ENCODE measurements around the gene RALGAPA2. TPM values are rescaled to one million over a fixed set of nuclear protein-coding genes. Genes with fewer than 3 reads are reported as not detected.

The RALGAPA2 gene
- total RNA-seq, 1 donor from 2014 or later = 30.3 TPM

DNA sequence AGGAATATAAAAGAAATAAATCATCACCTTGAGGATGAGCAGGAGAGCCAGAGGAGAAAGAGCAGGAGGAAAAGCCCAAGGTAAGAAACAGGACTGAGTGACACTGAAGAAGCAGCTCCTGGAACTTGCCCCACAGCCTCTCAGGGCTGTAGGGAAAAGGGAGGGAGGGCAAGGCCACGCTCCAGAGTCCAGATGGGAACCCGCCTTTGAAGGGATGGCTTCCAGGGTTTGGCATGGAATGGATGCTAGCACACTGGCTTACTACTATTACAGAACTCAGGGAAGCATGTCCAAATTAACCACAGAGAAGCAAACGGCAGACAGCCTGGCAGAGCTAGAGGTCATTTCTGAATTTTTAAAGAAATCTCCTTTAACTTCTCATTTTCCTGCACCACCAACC is 26.8 kb downstream of the RALGAPA2 start:
- Mint-ChIP-seq H3K9me3 (ENCODE audit: unreplicated experiment) (no peaks in the 10 kb centered on the region), H3K4me3 (ENCODE audit: unreplicated experiment) (no peak overlapping the region), H3K27ac (ENCODE audit: unreplicated experiment) (no peak overlapping the region), H3K27me3 (ENCODE audit: unreplicated experiment) (no peaks in the 10 kb centered on the region), H3K36me3 (ENCODE audit: low read depth, unreplicated experiment) (no peaks in the 10 kb centered on the region), H3K4me1 (ENCODE audit: unreplicated experiment) (peaks cover 12% of the 10 kb centered on the region)
- no peak for DNase-seq (ENCODE audit: low spot score)
- TF ChIP-seq, protein P1, sequence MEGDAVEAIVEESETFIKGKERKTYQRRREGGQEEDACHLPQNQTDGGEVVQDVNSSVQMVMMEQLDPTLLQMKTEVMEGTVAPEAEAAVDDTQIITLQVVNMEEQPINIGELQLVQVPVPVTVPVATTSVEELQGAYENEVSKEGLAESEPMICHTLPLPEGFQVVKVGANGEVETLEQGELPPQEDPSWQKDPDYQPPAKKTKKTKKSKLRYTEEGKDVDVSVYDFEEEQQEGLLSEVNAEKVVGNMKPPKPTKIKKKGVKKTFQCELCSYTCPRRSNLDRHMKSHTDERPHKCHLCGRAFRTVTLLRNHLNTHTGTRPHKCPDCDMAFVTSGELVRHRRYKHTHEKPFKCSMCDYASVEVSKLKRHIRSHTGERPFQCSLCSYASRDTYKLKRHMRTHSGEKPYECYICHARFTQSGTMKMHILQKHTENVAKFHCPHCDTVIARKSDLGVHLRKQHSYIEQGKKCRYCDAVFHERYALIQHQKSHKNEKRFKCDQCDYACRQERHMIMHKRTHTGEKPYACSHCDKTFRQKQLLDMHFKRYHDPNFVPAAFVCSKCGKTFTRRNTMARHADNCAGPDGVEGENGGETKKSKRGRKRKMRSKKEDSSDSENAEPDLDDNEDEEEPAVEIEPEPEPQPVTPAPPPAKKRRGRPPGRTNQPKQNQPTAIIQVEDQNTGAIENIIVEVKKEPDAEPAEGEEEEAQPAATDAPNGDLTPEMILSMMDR (IDR thresholded peaks at IDR 0.05; ENCODE audit: unreplicated experiment) = no peak

- Mint-ChIP-seq H3K4me3 (ENCODE audit: unreplicated experiment) (no peak overlapping the region), H3K4me1 (ENCODE audit: unreplicated experiment) (peaks cover 12% of the 10 kb centered on the region), H3K27ac (ENCODE audit: unreplicated experiment) (no peak overlapping the region), H3K9me3 (ENCODE audit: unreplicated experiment) (no peaks in the 10 kb centered on the region), H3K36me3 (ENCODE audit: low read depth, unreplicated experiment) (peaks cover 7% of the 10 kb centered on the region), H3K27me3 (ENCODE audit: unreplicated experiment) (no peaks in the 10 kb centered on the region)
- TF ChIP-seq, protein P1 (IDR thresholded peaks at IDR 0.05; ENCODE audit: unreplicated experiment) = no peak
- no peak for DNase-seq (ENCODE audit: low spot score)
These were observed 28.7 kb downstream of the RALGAPA2 start for GRCh38 chr20:20683481-20684321.

DNA sequence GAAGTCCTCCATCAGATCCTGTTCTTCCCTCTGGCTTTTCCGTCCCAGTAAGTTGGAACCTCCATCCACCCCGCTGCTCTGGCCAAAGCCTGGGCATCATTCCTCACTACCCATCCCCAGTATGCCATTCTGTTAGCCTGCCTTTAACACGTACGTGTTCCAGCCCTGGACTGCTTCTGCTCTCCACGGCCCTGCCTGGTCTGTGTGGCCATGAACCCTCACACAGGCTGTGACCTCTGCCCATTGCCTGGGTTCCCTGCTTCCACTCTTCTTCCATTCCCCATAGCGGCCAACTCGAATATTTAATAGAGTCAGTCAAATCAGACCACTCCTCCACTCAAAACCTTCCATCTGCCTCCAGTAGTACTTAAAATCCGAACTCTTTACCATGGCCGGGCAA is 29.4 kb downstream of the RALGAPA2 start:
- H3K27ac Mint-ChIP-seq (ENCODE audit: unreplicated experiment) = no peak overlapping the region
- DNase-seq (ENCODE audit: low spot score) = no peak
- TF ChIP-seq, protein P1 (IDR thresholded peaks at IDR 0.05; ENCODE audit: unreplicated experiment) = no peak
- no peaks in the 10 kb centered on the region for H3K9me3 Mint-ChIP-seq (ENCODE audit: unreplicated experiment)
- no peaks in the 10 kb centered on the region for H3K27me3 Mint-ChIP-seq (ENCODE audit: unreplicated experiment)
- H3K36me3 Mint-ChIP-seq (ENCODE audit: low read depth, unreplicated experiment) = peaks cover 7% of the 10 kb centered on the region
- peaks cover 12% of the 10 kb centered on the region for H3K4me1 Mint-ChIP-seq (ENCODE audit: unreplicated experiment)
- H3K4me3 Mint-ChIP-seq (ENCODE audit: unreplicated experiment) = no peak overlapping the region

- Mint-ChIP-seq H3K27me3 (ENCODE audit: unreplicated experiment) (no peaks in the 10 kb centered on the region), H3K36me3 (ENCODE audit: low read depth, unreplicated experiment) (peaks cover 12% of the 10 kb centered on the region), H3K27ac (ENCODE audit: unreplicated experiment) (no peak overlapping the region), H3K4me1 (ENCODE audit: unreplicated experiment) (peaks cover 10% of the 10 kb centered on the region), H3K9me3 (ENCODE audit: unreplicated experiment) (no peaks in the 10 kb centered on the region), H3K4me3 (ENCODE audit: unreplicated experiment) (no peak overlapping the region)
- DNase-seq (ENCODE audit: low spot score) = no peak
- TF ChIP-seq, protein P1 (IDR thresholded peaks at IDR 0.05; ENCODE audit: unreplicated experiment) = no peak
These were observed 31.4 kb downstream of the RALGAPA2 start for GRCh38 chr20:20680991-20681508.

DNA sequence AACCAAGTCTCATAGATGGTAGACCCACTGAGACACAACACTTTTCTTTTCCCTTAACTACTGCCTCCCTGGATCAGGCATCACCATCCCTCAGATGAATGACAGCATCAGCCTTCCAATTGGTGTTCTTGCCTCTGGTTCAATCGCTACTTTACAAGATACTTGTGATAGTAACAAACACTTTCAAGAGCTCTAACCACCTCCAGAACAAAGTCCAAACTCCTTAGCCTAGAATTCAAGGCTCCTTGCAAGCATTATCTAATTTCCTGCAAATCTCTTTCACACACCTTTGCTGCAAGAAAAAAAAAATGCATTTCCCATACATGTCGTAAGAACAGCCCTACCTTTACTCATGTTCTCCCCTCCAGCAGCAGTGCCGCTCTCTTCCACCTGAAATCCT is 33.1 kb downstream of the RALGAPA2 start:
- H3K36me3 Mint-ChIP-seq (ENCODE audit: low read depth, unreplicated experiment) = peaks cover 12% of the 10 kb centered on the region
- peaks cover 10% of the 10 kb centered on the region for H3K4me1 Mint-ChIP-seq (ENCODE audit: unreplicated experiment)
- no peak overlapping the region for H3K27ac Mint-ChIP-seq (ENCODE audit: unreplicated experiment)
- H3K9me3 Mint-ChIP-seq (ENCODE audit: unreplicated experiment) = no peaks in the 10 kb centered on the region
- TF ChIP-seq, protein P1 (IDR thresholded peaks at IDR 0.05; ENCODE audit: unreplicated experiment) = no peak
- H3K27me3 Mint-ChIP-seq (ENCODE audit: unreplicated experiment) = no peaks in the 10 kb centered on the region
- no peak for DNase-seq (ENCODE audit: low spot score)
- H3K4me3 Mint-ChIP-seq (ENCODE audit: unreplicated experiment) = no peak overlapping the region
